ENCODE measurements around the gene METTL26. TPM values are rescaled to one million over a fixed set of nuclear protein-coding genes. Genes with fewer than 3 reads are reported as not detected.

Gene METTL26
- total and polyA plus RNA-seq, 4 donors: 26.3 to 69.1 (median 41.4) TPM

DNA sequence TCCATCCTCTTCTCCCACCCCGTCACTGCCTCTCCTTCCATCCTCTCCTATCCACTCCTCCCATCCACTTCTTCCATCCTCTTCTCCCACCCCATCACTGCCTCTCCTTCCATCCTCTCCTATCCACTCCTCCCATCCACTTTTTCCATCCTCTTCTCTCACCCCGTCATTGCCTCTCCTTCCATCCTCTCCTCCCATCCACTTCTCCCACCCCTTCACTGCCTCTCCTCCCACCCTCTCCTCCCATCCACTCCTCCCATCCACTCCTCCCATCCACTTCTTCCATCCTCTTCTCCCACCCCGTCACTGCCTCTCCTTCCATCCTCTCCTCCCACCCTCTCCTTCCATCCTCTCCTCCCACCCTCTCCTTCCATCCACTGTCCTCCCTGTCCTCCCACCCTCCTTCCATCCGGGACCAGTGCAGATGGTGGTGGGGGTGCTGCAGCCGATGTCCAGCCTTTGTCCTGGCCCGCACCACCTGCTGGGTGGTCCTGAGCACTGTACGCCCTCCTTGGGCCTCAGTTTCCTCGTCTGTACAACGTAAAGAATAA is 4.2 kb downstream of the METTL26 start:
- Histone ChIP-seq H3K27me3 (ENCODE audit: control insufficient read depth in 4 of 4, insufficient read depth in 4 of 4, low read length in 3 of 4) (no peaks in the 10 kb centered on the region), H3K4me1 (ENCODE audit: control insufficient read depth in 4 of 4, insufficient read depth in 4 of 4, low read length in 3 of 4) (peaks cover 33 to 60% (median 51%) of the 10 kb centered on the region in 4 donors)
- 77% methylated on average over 9 of the region's 9 CpGs for WGBS

More for the DNA sequence above, 4.2 kb downstream of the METTL26 start:
- H3K9ac ChIP-seq (ENCODE audit: low read depth in 1 of 2, low read length in 2 of 2): no peak overlapping the region
- no peak overlapping the region for H3K4me3 ChIP-seq (ENCODE audit: low read depth in 1 of 3, low read length in 3 of 3)
- H3K36me3 ChIP-seq (ENCODE audit: control insufficient read depth in 4 of 4, insufficient read depth in 3 of 4, low read depth in 1 of 4, low read length in 3 of 4): peaks cover 0 to 9% (median 1%) of the 10 kb centered on the region in 4 donors
- DNase-seq (ENCODE audit: low spot score): no peak
- H3K27ac ChIP-seq (ENCODE audit: low read depth in 1 of 2, low read length in 2 of 2): no peak overlapping the region
- no peaks in the 10 kb centered on the region for H3K9me3 ChIP-seq (ENCODE audit: control insufficient read depth in 4 of 4, low read length in 3 of 4)
- TF ChIP-seq SP1 (IDR thresholded peaks at IDR 0.05) (no peak), RAD21 (IDR thresholded peaks at IDR 0.05) (no peak), FOXA1 (IDR thresholded peaks at IDR 0.05) (no peak), FOXA2 (IDR thresholded peaks at IDR 0.05) (no peak), NR2F2 (IDR thresholded peaks at IDR 0.05) (no peak), YY1 (IDR thresholded peaks at IDR 0.05) (no peak), HNF4G (IDR thresholded peaks at IDR 0.05) (no peak), HNF4A (conservative IDR thresholded peaks at IDR 0.05) (no peak), JUND (IDR thresholded peaks at IDR 0.05) (no peak), RXRA (IDR thresholded peaks at IDR 0.05) (no peak), GABPA (IDR thresholded peaks at IDR 0.05 in 1 of 2, conservative IDR thresholded peaks at IDR 0.05 in 1 of 2) (no peak), TAF1 (conservative IDR thresholded peaks at IDR 0.05) (no peak), EGR1 (IDR thresholded peaks at IDR 0.05; ENCODE audit: low read depth in 2 of 2) (no peak)
- TF ChIP-seq, protein P1, sequence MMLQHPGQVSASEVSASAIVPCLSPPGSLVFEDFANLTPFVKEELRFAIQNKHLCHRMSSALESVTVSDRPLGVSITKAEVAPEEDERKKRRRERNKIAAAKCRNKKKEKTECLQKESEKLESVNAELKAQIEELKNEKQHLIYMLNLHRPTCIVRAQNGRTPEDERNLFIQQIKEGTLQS (IDR thresholded peaks at IDR 0.05): no peak
- TF ChIP-seq, protein P2, sequence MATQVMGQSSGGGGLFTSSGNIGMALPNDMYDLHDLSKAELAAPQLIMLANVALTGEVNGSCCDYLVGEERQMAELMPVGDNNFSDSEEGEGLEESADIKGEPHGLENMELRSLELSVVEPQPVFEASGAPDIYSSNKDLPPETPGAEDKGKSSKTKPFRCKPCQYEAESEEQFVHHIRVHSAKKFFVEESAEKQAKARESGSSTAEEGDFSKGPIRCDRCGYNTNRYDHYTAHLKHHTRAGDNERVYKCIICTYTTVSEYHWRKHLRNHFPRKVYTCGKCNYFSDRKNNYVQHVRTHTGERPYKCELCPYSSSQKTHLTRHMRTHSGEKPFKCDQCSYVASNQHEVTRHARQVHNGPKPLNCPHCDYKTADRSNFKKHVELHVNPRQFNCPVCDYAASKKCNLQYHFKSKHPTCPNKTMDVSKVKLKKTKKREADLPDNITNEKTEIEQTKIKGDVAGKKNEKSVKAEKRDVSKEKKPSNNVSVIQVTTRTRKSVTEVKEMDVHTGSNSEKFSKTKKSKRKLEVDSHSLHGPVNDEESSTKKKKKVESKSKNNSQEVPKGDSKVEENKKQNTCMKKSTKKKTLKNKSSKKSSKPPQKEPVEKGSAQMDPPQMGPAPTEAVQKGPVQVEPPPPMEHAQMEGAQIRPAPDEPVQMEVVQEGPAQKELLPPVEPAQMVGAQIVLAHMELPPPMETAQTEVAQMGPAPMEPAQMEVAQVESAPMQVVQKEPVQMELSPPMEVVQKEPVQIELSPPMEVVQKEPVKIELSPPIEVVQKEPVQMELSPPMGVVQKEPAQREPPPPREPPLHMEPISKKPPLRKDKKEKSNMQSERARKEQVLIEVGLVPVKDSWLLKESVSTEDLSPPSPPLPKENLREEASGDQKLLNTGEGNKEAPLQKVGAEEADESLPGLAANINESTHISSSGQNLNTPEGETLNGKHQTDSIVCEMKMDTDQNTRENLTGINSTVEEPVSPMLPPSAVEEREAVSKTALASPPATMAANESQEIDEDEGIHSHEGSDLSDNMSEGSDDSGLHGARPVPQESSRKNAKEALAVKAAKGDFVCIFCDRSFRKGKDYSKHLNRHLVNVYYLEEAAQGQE (IDR thresholded peaks at IDR 0.05): no peak
- TF ChIP-seq, protein P3, sequence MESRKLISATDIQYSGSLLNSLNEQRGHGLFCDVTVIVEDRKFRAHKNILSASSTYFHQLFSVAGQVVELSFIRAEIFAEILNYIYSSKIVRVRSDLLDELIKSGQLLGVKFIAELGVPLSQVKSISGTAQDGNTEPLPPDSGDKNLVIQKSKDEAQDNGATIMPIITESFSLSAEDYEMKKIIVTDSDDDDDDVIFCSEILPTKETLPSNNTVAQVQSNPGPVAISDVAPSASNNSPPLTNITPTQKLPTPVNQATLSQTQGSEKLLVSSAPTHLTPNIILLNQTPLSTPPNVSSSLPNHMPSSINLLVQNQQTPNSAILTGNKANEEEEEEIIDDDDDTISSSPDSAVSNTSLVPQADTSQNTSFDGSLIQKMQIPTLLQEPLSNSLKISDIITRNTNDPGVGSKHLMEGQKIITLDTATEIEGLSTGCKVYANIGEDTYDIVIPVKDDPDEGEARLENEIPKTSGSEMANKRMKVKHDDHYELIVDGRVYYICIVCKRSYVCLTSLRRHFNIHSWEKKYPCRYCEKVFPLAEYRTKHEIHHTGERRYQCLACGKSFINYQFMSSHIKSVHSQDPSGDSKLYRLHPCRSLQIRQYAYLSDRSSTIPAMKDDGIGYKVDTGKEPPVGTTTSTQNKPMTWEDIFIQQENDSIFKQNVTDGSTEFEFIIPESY (IDR thresholded peaks at IDR 0.05): no peak
- TF ChIP-seq, protein P4, sequence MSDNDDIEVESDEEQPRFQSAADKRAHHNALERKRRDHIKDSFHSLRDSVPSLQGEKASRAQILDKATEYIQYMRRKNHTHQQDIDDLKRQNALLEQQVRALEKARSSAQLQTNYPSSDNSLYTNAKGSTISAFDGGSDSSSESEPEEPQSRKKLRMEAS (IDR thresholded peaks at IDR 0.05): no peak
- TF ChIP-seq, protein P5, sequence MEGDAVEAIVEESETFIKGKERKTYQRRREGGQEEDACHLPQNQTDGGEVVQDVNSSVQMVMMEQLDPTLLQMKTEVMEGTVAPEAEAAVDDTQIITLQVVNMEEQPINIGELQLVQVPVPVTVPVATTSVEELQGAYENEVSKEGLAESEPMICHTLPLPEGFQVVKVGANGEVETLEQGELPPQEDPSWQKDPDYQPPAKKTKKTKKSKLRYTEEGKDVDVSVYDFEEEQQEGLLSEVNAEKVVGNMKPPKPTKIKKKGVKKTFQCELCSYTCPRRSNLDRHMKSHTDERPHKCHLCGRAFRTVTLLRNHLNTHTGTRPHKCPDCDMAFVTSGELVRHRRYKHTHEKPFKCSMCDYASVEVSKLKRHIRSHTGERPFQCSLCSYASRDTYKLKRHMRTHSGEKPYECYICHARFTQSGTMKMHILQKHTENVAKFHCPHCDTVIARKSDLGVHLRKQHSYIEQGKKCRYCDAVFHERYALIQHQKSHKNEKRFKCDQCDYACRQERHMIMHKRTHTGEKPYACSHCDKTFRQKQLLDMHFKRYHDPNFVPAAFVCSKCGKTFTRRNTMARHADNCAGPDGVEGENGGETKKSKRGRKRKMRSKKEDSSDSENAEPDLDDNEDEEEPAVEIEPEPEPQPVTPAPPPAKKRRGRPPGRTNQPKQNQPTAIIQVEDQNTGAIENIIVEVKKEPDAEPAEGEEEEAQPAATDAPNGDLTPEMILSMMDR (IDR thresholded peaks at IDR 0.05; ENCODE audit: low read depth, low read length, missing input control): no peak
